ENCODE results near the gene METTL3. TPM values are rescaled to one million over a fixed set of nuclear protein-coding genes. Genes with fewer than 3 reads are reported as not detected.

METTL3 gene
- polyA plus RNA-seq, 3 donors, result 87.1 to 106 (median 94.4) TPM

Other genes starting within 250 kb of the METTL3 start
- gene HNRNPC, start 241.9 kb downstream of the METTL3 start, polyA plus RNA-seq (ENCODE audit: insufficient read length in 3 of 3), result 1,000 to 10,000 TPM in 1 of 3 donors, 100 to 1,000 TPM in 2; 833 to 1,041 (median 977) TPM
- under 1 TPM; 0.36 to 0.42 (median 0.40) TPM for gene RPGRIP1, start 231.3 kb downstream of the METTL3 start, polyA plus RNA-seq (ENCODE audit: insufficient read length in 3 of 3)
- gene SUPT16H, start 127.3 kb downstream of the METTL3 start, polyA plus RNA-seq (ENCODE audit: insufficient read length in 3 of 3), result 100 to 1,000 TPM; 136 to 166 (median 145) TPM
- gene CHD8, start 55.2 kb downstream of the METTL3 start, polyA plus RNA-seq (ENCODE audit: insufficient read length in 3 of 3), result 10 to 100 TPM; 72.1 to 81.9 (median 81.6) TPM
- 10 to 100 TPM; 38.7 to 43.7 (median 42.4) TPM for gene RAB2B, start 34.4 kb downstream of the METTL3 start, polyA plus RNA-seq (ENCODE audit: insufficient read length in 3 of 3)
- 10 to 100 TPM; 59.1 to 61.8 (median 61.0) TPM for gene TOX4, start 34.1 kb downstream of the METTL3 start, polyA plus RNA-seq (ENCODE audit: insufficient read length in 3 of 3)
- 10 to 100 TPM; 54.7 to 72.9 (median 67.9) TPM for gene SALL2, start 15.0 kb upstream of the METTL3 start, polyA plus RNA-seq (ENCODE audit: insufficient read length in 3 of 3)
- under 1 TPM in 2 of 3 donors, not detected in 1; 0.08 to 0.11 TPM for gene OR10G3, start 68.7 kb upstream of the METTL3 start, polyA plus RNA-seq (ENCODE audit: insufficient read length in 3 of 3)
- not detected for gene OR10G2, start 123.6 kb upstream of the METTL3 start, polyA plus RNA-seq (ENCODE audit: insufficient read length in 3 of 3)
- under 1 TPM in 1 of 3 donors, not detected in 2; 0.08 TPM for gene OR4E2, start 142.5 kb upstream of the METTL3 start, polyA plus RNA-seq (ENCODE audit: insufficient read length in 3 of 3)
- gene OR4E1, start 162.5 kb upstream of the METTL3 start, polyA plus RNA-seq (ENCODE audit: insufficient read length in 3 of 3), result under 1 TPM in 2 of 3 donors, not detected in 1; 0.05 to 0.06 TPM

Measured in renal cortex interstitium (tissue), 3 donors.